Pulmonary artery endothelial cell (primary cell): ENCODE results near the gene GALE. TPM values are rescaled to one million over a fixed set of nuclear protein-coding genes. Genes with fewer than 3 reads are reported as not detected.

Experiments used
- DNase-seq: peaks from one replicate; pipeline ENCODE4 v3.0.0-alpha.2; 2011; ENCODE audit warnings: low read depth, low spot score
- total RNA-seq: library from RNA; depleted of rRNA; stranded (reverse); fragments of >200 nt; gene quantifications from 2 replicates; pipeline ENCODE4 v1.2.3, GENCODE V29; 2014

The GALE gene
- total RNA-seq, 1 donor from 2014 or later, result 59.4 TPM

GRCh38 chr1:23756676-23757075 lies 43.9 kb downstream of the GALE start:
- DNase-seq, result no peak

- DNase-seq, result no peak
These were observed 47.6 kb downstream of the GALE start for GRCh38 chr1:23752909-23753308.

- DNase-seq, result no peak
These were observed 48.7 kb downstream of the GALE start for GRCh38 chr1:23751815-23752200.

- no peak for DNase-seq
These were observed 49.3 kb downstream of the GALE start for GRCh38 chr1:23751050-23751814.

- no peak for DNase-seq
These were observed 52.5 kb downstream of the GALE start for GRCh38 chr1:23748016-23748415.

Other genes starting within 250 kb of the GALE start
- 189 and 206 TPM in 2 replicates for gene ID3, start 241.3 kb downstream of the GALE start, total RNA-seq
- gene RPL11, start 108.9 kb downstream of the GALE start, total RNA-seq, result 1,249 and 1,951 TPM in 2 replicates
- gene ELOA, start 57.3 kb downstream of the GALE start, total RNA-seq, result 22.9 and 27.3 TPM in 2 replicates
- 45.6 and 48.2 TPM in 2 replicates for gene PITHD1, start 22.3 kb downstream of the GALE start, total RNA-seq
- 97.6 and 110 TPM in 2 replicates for gene LYPLA2, start 9.6 kb downstream of the GALE start, total RNA-seq
- 33.8 and 35.7 TPM in 2 replicates for gene HMGCL, start 24.7 kb upstream of the GALE start, total RNA-seq
- gene FUCA1, start 67.5 kb upstream of the GALE start, total RNA-seq, result 8.6 and 11.9 TPM in 2 replicates
- not detected in 2 replicates for gene CNR2, start 112.6 kb upstream of the GALE start, total RNA-seq
- gene PNRC2, start 159.1 kb upstream of the GALE start, total RNA-seq, result 105 and 149 TPM in 2 replicates
- 91.4 and 139 TPM in 2 replicates for gene SRSF10, start 179.6 kb upstream of the GALE start, total RNA-seq